GM21825 (cell line): ENCODE data around the gene PTPRU.

Experiments
- ATAC-seq: cut with Tn5 transposase; IDR thresholded peaks from one replicate; pipeline ENCODE4 v1.9.1; 2021; ENCODE audit warnings: mild to moderate bottlenecking, moderate library complexity; ENCODE audit not compliant: unreplicated experiment

Gene PTPRU

DNA sequence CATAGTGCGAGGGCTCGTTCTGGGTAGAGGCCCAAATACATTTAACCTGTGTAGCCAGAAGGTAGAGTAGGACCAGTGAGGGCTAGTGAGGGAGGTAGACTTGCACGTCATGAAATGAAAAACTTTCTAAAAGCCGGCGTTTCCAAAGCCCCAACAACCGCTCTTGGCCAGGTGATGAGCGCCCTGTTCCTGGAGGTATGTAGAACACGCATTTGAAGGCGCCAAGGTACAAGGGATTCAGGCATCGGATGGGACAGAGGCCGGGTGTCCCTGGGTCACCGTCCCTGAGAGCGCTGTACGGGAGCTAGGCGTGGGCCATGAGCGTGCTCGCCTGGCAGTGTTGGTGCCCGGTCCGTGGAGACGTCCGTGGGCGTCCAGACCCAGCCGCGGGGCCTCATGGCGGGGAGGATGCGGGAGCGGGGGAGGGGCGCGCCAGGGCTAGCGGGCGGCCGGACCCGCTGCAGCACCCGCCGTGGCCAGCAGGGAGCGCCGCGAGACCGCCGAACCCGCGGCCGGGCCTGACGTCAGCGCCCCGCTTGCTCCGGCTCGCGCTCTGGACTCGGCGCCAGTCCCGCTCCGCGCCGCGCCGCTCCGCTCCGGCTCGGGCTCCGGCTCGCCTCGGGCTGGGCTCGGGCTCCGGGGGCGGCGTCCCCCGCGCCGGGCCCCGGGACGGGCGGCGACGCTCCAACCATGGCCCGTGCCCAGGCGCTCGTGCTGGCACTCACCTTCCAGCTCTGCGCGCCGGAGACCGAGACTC is at the start of gene PTPRU:
Gene PTPRU, plus strand, starts transcription at position 568 of the 757 bp plus-strand sequence. Its CDS starts 123 bp downstream, at position 691.
- ATAC-seq, result peak; percentile 69

DNA sequence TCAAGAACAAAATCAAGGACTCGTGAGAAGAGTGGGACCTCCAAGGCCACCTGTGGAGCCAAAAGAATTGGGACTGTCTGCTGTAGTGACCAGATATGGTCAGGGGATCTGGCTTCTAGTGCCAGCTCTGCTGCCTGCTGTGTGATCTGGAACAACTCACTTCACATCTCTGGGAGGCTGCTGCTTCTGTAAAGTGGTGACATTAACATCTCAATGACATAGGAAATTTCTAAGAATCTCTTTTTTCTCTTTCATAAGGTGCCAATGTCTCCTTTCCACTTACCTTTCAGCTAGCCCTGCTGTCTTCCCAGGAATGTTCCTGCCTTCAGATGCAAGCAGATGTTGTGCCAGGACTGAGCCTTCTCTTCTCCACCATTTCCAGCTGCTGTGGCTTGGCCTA is 49.6 kb upstream of the PTPRU start:
- no peak for ATAC-seq

DNA sequence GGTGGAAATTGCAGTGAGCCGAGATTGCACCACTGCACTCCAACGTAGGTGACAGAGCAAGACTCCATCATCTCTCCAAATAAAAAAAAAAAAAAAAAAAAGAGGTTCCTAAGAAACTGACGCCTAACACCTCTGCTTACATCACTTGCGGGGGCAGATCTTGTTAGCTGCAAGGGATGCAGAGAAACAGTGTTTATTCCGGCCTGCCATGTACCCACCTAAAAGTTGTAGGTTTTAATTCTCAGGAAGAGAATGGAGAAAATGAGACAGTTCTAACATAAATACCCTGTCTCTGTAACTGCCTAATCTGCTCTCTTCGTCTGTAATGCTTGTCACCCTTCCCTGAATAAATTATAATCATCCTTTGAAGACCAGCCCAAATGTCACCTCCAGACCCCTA is 45.6 kb upstream of the PTPRU start:
- ATAC-seq, result no peak

DNA sequence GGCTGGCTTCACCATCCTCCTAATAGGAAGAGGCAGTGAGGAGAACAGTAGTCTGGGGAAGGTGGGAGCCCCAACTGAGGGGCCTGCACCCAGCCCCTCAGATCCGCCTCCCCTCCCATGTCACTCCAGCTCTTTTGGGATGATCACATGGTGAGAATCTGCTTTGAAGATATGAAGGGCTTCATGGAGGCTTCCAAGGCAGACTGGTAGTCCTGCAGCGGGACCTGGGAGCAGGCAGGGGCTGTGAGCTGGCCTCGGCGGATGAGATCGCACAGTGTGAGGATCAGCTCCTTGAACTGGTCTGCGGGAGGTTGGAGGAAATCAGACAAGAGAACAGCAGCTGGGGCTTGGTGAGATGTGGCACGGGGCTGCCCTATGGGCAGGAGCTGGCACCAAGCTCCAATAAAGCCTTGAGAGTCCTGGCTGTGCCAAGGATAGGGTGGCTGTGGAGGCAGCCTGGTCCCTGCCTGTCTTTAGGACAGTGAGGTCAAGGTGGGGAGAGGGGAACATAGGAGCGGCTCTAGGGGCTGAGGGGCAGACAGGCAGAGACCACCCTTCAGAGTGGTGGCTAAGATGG is 42.4 kb upstream of the PTPRU start:
- ATAC-seq, result no peak

DNA sequence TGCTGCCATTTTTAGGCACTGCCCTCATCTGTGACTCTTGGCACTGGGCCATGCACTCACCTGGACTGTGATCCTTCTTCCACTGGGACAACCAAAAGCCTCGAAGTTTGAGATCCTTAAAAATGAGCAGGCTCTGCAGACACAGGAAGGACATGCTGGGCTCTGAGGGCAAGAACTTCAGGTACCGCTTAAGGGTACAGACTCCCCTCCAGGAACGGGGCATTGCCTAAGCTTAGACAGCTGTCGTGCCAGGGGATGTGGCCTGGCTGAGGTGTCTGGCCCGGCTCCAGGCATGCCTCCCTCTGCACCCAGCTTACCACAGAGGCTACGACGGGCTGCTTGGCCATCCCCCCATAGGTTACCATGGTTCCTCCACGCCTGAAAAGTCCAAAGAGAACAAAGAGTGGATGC is 40.4 kb upstream of the PTPRU start:
- ATAC-seq, result no peak

DNA sequence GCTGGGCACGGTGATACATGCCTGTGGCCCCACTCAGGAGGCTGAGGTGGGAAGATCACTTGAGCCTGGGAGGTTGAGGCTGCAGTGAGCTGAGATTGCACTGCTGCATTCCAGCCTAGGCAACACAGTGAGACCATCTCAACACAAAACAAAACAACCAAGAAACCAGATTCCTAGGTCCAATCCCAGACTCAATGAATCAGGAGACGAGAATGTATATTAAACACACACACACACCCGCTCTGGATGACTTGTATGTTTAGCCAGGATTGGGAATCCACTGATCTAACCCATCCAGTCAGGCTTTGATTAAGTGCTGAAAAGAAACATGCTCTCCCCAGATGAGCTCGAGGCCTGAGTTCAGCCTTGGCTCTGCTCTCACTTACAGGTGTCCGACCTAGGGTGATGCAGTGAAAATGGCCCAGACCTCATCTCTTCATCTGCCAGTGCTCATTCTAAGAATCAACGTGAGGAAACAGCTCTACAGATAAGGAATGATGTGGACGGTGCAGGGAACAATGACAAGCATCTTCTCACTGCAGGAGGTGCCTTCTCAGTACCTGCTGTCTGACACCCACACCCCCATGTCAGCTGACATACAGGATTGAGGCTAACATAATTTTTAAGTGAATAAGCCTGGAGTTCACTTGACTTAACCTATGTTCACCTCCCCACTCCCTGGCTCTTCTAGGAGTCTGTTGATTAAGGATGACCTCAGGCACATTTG is 39.3 kb upstream of the PTPRU start:
- no peak for ATAC-seq

DNA sequence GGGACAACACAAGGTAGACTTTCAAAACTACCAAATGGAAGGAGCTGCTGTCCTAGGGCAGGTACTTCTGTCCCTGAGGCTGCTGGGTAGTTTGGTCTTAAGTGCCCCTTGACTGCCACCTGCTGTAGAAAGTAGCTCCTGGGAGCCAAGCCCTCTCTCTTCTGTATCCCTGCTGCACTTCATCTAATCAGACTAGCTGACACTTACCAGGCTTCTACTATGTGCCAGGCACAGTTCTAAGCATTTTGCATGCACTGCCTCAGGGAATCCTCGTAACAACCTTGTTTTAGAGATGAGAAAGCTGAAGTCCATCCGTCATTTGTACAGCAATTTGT is 38.8 kb upstream of the PTPRU start:
- no peak for ATAC-seq

DNA sequence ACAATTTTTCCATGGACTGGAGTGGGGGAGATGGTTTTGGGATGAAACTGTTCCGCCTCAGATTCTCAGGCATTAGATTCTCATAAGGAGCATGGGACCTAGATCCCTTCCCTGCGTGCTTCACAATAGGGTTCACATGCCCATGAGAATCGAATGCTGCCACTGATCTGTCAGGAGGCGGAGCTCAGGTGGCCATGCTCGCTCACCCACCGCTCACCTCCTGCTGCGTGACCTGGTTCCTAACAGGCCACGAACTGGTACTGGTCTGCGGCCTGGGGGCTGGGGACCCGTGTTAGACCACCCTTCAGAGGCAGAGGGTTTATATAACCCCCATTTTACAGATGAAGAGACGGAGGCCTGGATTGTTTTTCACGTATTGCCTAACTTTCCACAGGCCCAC is 38.3 kb upstream of the PTPRU start:
- no peak for ATAC-seq

DNA sequence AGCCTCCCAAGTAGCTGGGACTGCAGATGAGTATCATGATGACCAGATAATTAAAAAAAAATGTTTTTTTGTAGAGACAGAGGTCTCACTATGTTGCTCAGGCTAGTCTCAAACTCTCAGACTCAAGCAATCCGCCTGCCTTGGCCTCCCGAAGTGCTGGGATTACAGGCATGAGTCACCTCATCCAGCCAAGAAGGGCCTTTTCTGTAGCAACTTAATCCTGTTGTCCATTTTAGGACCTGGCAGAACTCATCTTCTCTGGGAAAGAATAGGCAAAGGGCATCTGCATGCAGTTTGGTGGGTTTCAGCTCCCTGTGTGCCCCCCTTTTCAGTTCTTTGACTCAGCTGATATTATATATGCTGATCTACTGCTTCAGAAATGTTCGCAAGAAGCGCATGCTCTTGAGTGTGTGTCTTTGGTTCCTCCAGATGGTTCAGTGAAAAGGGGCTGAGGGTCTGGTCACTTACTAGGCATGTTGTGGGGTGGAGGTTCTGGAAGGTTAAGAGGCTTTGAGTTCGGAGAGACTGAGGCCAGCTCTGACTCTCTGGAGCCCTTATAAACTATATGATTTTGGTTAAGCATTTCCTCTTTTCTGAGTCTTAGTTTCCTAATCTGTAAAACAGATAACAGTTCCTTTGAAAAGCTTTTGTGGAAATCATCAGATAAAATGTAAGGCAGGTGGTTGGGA is 35.3 kb upstream of the PTPRU start:
- no peak for ATAC-seq

DNA sequence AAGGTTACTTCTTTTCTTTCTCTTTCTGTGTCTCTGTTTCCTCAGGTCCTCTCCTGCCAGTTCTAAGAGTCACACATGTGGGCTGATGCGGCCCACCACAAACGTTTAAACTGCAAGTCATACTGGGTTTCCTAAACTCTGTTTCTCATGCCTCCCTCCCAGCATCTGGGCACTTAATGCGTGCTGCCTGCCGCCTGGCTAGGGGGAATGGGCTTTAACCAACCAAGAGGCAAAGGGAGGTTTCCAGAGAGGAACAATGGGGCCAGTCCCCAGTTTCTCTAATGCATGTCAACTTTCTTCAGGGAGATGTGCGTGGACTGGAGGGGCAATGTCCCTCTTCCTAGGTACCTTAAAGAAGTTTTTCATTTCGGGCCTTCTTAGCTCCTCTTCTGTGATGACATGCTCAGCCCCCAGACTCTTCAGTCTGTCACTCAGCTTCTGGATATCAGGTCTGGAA is 34.7 kb upstream of the PTPRU start:
- ATAC-seq, result no peak

DNA sequence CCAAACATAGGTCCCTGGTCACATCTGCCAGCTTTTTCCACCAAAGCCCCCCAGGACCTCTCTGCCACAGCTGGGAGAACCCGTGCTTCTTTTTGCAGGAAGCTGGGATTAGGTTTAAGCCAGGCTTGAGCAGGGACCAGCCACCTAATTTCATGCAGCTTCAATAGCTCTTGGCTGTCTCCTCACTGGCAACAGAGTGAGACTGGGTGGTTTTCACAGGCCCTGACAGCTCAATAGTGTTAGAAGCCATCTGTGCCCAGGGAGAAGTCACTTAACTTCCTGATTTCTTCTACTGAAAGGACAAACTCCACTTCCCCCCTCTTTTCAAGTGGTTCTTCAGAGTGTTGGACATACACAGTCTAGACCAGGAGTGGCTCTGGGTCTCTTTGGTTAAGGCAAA is 34.3 kb upstream of the PTPRU start:
- no peak for ATAC-seq

DNA sequence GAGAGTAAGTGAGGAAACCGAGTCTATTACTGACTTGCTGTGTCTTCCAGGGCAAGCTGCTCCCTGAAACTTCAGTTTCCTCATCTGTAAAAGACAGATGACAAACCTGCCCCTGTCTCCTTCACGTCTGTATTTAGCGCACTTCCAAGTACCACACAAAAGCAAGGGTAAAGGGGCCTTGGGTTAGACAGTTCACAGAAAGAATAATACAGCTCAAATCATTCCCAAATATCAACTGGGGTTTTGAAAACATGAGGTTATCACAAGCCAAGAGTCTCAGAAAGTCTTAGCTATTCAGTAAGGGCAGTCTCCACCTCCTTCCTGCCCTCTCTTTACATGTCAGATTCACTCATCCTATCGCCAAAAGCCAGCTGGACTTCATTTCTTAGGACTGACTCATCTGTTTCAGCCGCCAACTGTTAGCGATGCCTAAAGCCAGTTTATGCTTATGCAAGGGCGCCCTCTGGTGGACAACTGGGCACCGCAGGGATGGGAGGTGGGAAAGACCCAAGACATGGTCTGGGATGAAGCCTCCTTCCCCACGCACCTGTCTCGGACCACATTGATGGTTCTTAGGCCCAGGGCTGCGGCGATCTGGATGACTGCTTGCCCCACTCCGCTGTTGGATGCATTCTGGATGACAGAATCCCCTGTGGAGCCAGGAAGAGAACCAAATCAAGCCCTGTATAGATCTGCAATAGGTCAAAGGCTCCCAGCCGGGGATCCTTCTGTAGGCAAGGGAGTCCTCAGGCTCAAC is 33.6 kb upstream of the PTPRU start:
- peak; percentile 75 for ATAC-seq

DNA sequence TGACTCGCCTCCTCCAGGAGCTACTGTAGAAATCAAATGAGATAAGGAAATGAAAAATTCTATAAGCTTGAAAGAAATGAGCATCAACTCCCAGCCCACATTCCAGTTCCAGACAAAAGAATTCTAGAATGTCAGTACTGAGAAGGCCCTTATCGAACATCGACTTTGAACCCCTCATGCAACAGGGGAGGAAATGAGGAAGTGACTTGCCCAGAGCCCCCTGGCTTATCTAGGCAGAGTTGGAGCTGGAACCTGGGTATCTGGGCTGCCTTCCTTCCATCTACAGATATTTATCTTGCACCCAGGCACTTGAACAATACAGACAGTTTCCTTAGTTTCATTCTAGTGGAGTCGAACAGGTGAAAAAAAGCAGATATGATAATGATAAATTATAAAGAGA is 27.9 kb upstream of the PTPRU start:
- no peak for ATAC-seq

DNA sequence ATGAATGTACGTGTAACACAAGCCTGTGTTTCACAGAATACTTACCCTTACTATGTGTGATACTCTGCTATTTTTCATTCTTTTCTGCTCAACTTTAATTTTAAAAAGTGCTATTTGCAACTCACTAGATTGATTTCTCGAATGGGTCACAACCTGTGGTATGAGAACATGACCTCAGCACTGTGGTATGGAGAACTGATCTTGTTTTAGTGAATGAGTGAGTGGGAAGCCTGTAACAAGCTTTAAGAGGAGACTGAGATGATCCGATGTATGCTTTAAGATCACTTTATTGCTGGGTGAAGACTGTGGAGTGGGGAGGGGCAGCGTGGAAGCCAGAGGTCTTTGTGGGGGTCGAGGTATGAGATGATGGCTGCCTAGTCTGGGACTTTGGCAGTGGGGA is 27.1 kb upstream of the PTPRU start:
- ATAC-seq, result no peak

DNA sequence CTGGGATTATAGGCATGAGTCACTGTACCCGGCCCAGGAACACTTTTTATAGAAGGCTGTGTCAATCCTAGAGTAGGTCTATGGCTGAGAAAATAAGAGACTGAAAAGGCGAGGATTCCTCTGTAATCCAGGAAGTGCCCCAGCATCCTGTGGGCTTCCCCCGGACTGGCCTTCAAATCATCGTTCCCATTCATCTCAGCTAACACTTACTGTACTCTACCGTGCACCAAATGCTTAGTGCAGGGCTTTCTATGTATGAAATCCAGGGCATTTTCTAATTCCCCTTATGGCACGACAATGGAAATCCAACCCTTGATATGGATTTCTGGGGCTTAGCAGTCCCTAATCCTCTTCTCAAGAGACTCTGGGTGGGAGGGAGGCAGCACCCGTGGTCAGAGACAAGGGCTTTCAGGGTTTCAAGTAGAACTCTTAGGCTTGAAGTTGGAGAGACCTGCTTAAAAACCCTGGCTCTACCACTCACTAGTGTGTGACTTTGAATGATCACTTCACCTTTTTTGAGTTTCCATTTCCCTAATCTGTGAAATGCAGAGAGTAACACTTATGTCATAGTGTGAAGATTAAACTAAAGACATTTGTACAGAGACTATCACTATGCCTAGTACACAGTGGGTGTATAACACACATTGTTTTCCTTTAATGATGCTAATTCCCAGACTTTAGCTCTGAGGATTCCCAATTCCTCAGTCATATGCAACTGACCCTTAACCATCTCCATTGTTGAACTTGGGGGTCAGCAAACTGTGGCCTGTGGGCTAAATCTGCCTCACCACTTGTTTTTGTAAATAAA is 25.8 kb upstream of the PTPRU start:
- no peak for ATAC-seq

DNA sequence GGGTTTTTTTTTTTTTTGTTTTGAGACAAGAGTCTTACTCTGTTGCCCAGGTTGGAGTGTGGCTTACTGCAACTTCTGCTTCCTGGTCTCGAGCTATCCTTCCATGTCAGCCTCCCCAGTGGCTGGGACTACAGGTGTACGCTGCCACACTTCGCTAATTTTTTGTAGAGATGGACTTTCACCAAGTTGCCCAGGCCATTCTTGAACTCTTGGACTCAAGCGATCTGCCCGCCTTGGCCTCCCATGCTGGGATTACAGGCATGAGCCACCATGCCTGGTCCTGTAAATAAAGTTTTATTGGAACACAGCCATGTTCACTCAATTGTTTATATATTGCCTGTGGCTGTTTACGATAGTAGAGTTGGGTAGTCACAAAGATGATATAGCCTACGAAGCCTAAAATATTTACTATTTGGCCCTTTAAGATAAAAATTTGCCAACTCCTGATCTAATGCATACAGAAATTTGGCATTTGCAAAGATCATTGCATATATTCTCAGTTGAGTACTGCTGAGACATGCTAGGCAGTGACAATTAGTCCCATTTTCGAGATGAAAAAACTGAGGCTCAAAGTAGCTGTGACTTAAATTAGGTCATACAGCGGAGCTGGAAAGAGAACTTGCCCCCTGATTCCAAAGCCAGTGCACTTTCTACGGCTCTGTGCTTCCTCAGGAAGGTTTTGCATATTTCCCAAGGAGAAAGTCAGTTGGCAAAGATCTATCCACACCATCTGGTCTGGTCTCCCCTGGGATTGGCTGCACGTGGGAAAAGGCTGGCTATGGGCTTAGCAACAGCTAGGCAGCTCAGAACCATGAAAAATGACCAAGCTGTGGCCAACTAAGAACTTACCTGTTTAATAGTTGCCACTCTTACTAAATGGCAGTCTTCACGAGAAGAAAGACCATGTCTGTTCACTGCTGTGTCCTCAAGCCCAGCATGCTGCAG is 25.0 kb upstream of the PTPRU start:
- no peak for ATAC-seq

DNA sequence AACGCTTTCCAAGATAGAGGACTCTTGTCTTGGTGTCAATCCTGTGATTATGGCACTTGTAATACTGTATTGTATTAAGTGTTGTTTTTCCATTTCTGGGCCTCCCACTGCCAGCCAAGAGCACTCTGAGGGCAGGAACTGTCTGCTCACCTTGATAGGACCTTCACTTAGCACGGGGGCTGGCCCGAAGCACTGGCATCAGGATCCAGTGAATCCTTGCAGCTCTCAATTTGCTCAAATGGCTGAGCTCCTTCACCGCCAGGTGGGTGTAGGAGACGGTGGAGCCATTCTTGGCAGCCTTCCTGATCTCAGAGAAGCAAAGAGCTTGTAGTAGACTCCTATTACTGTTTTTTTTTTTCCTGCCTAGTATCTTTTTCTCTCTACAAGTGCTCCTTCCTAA is 23.3 kb upstream of the PTPRU start:
- ATAC-seq, result no peak

DNA sequence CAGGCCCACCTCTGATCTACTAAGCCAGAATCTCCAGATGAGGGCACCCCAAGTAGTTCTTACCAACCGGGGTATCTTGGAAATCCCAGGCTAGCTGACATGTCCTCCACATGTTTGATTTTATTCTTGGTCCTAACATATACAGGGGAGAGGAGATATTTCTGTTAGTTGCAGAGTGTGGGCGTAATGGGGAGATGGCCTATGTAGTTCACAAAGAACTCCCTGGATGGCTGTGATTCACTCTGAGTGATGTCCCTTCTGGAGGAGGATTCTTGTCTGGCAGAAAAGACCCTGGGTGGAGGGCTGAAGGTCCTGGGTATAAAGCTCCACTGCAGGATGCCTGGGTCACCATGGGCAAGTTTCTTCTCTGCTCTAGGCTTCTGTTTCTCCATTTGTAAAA is 18.7 kb upstream of the PTPRU start:
- no peak for ATAC-seq

DNA sequence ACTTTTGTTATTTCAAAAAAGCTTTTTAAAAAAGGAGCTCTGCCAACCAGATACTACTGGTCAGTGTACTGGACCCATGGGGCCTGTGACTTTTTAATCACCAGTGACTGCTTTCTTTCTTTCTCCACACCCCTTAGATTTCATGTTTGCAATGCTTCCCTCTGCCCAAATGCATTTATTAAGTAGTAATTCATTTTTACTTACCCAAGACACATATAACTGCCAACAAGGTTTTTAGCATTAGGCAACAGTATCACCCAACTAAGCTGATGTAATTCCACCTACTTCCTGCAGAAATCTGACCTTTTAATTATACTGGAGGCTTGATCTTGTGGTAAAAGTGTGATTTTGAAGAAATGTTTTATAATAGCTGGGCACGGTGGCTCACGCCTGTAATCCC is 18.1 kb upstream of the PTPRU start:
- ATAC-seq, result no peak
